ENCODE measurements around the gene NR1D1.
"Not testable (repeated sequence)": the region's sequence is repeated elsewhere in the genome, so short reads cannot be mapped to it uniquely, and the experiment has no call there.

- TF ChIP-seq CTCF (IDR thresholded peaks at IDR 0.05); POLR2AphosphoS5 (IDR thresholded peaks at IDR 0.05; ENCODE audit: insufficient read depth in 1 of 2, low read depth in 1 of 2): not testable (repeated sequence)
Measured at GRCh38 chr17:40143166-40143565, 42.8 kb upstream of the NR1D1 start.

Data from vagina (tissue), 2 donors.